Activated naive CD4-positive, alpha-beta T cell treated with anti-CD3 and anti-CD28 coated beads, Interleukin-2, amount 50 U/mL, for 72 hours (primary cell): Measurements from ENCODE around the gene HIPK2. TPM values are rescaled to one million over a fixed set of nuclear protein-coding genes. Genes with fewer than 3 reads are reported as not detected.
A peak's percentile ranks its signal among the peaks of the same experiment; 100 is the strongest.

Experiments used
- ATAC-seq, 2 donors: fragments of 150-1000 bp; cut with Tn5 transposase; 2 replicates each; pipeline ENCODE4 v1.10.0; 2021; ENCODE audit warnings: mild to moderate bottlenecking in 2 of 2, moderate library complexity in 2 of 2
- DNase-seq, 2 donors: peaks; one replicate each; pipeline ENCODE4 v3.0.0; 2021 to 2022; ENCODE audit warnings: low spot score in 2 of 2
- H3K27ac Mint-ChIP-seq, 2 donors: one replicate each; pipeline ENCODE4 v1.8.0; 2022; ENCODE audit warnings: mild to moderate bottlenecking in 2 of 2, mixed read lengths in 2 of 2
- H3K36me3 Mint-ChIP-seq, 2 donors: one replicate each; pipeline ENCODE4 v1.8.0; 2022; ENCODE audit warnings: mixed read lengths in 2 of 2
- H3K9me3 Mint-ChIP-seq, 2 donors: one replicate each; pipeline ENCODE4 v1.8.0; 2022; ENCODE audit warnings: mixed read lengths in 2 of 2
- total RNA-seq, 2 donors: library from RNA; stranded (reverse); gene quantifications; one replicate each; pipeline ENCODE4 v1.2.3, GENCODE V29; 2022

Gene HIPK2
- total RNA-seq, 2 donors from 2014 or later = 12.8 to 20.9 TPM

- ATAC-seq (no peak), DNase-seq (no peak)
- peak overlapping the region; percentile 92 to 93 for H3K27ac Mint-ChIP-seq
- H3K36me3 Mint-ChIP-seq = peaks cover 0 to 24% of the 10 kb centered on the region in 2 donors
- H3K9me3 Mint-ChIP-seq = no peaks in the 10 kb centered on the region
Measured at GRCh38 chr7:139769066-139769465, 8.7 kb downstream of the HIPK2 start.

GRCh38 chr7:139768249-139768824 lies 9.5 kb downstream of the HIPK2 start:
- Mint-ChIP-seq H3K36me3 (peaks cover 0 to 24% of the 10 kb centered on the region in 2 donors), H3K27ac (peak overlapping the region; percentile 92 to 93), H3K9me3 (no peaks in the 10 kb centered on the region)
- ATAC-seq (peak; percentile 28 to 37), DNase-seq (no peak)

GRCh38 chr7:139767561-139767982 lies 10.2 kb downstream of the HIPK2 start:
- DNase-seq (no peak), ATAC-seq (peak; percentile 61 to 75)
- H3K9me3 Mint-ChIP-seq = no peaks in the 10 kb centered on the region
- peak overlapping the region; percentile 92 to 93 for H3K27ac Mint-ChIP-seq
- peaks cover 0 to 30% of the 10 kb centered on the region in 2 donors for H3K36me3 Mint-ChIP-seq

DNA sequence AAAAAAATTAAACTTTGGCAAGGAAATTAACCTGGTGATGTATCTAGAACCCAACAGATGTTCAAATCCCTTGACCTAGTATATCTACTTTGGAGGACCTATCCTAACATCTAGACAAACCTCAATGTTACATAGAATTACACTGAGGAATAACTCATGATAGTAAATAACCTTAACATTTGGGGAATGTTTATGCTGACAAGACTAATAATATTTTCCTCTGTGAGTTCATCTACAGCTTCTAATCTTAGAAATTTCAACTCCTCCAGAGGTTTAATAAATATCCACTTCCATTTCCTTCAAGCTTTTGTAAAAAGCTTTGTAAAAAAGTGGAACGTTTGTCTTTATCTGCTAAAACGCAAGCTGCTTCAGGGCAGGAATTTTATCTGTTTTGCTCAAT lies 12.7 kb downstream of the HIPK2 start:
- H3K36me3 Mint-ChIP-seq = peaks cover 5 to 19% of the 10 kb centered on the region in 2 donors
- no peaks in the 10 kb centered on the region for H3K9me3 Mint-ChIP-seq
- DNase-seq (no peak), ATAC-seq (no peak)
- H3K27ac Mint-ChIP-seq = no peak overlapping the region

GRCh38 chr7:139763330-139763729 lies 14.5 kb downstream of the HIPK2 start:
- Mint-ChIP-seq H3K27ac (no peak overlapping the region), H3K9me3 (no peaks in the 10 kb centered on the region), H3K36me3 (peaks cover 5 to 9% of the 10 kb centered on the region in 2 donors)
- ATAC-seq = no peak
- no peak for DNase-seq

DNA sequence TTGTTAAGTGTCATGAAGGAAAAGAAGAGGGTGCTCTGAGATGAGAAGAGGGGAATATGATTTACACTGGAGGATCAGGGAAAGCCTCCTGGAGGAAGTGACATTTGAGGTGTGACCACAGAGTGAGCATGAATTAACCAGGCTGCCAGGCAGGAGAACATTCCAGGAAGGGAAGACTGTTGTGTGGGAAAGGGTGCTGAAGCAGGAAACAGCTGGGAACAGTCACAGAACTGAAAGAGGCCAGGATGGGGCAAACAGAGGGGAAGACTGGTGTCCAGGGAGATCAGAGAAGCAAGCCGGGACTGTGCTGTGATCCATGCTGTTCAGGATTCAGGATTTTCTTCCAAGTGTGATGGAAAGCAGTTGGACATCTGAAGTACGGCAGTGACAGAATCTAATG lies 14.9 kb downstream of the HIPK2 start:
- DNase-seq (no peak), ATAC-seq (no peak)
- H3K36me3 Mint-ChIP-seq = peaks cover 5 to 9% of the 10 kb centered on the region in 2 donors
- no peaks in the 10 kb centered on the region for H3K9me3 Mint-ChIP-seq
- H3K27ac Mint-ChIP-seq = no peak overlapping the region

DNA sequence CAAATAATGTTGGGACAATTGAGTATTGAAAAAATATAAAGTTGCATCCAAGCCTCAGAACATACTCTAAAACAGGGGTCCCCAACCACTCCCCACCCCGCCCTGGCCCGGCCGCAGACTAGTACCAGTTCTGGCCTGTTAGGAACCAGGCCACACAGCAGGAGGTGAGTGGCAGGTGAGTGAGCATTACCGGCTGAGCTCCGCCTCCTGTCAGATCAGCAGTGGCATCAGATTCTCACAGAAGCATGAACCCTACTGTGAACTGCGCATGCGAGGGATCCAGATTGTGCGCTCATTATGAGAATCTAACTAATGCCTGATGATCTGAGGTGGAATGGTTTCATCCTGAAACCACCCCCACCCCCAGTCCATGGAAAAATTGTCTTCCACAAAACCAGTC lies 19.4 kb downstream of the HIPK2 start:
- Mint-ChIP-seq H3K36me3 (peaks cover 9 to 20% of the 10 kb centered on the region in 2 donors), H3K9me3 (no peaks in the 10 kb centered on the region), H3K27ac (no peak overlapping the region)
- DNase-seq (no peak), ATAC-seq (no peak)

GRCh38 chr7:139757968-139758367 lies 19.8 kb downstream of the HIPK2 start:
- no peak overlapping the region for H3K27ac Mint-ChIP-seq
- H3K36me3 Mint-ChIP-seq = peaks cover 9 to 18% of the 10 kb centered on the region in 2 donors
- DNase-seq = no peak
- no peak for ATAC-seq
- H3K9me3 Mint-ChIP-seq = no peaks in the 10 kb centered on the region

GRCh38 chr7:139753693-139754111 lies 24.1 kb downstream of the HIPK2 start:
- no peaks in the 10 kb centered on the region for H3K9me3 Mint-ChIP-seq
- peaks cover 4 to 12% of the 10 kb centered on the region in 2 donors for H3K36me3 Mint-ChIP-seq
- DNase-seq (no peak), ATAC-seq (no peak)
- no peak overlapping the region for H3K27ac Mint-ChIP-seq

- DNase-seq (no peak), ATAC-seq (no peak)
- peaks cover 4 to 12% of the 10 kb centered on the region in 2 donors for H3K36me3 Mint-ChIP-seq
- no peak overlapping the region for H3K27ac Mint-ChIP-seq
- no peaks in the 10 kb centered on the region for H3K9me3 Mint-ChIP-seq
Measured at GRCh38 chr7:139753081-139753692, 24.6 kb downstream of the HIPK2 start.

DNA sequence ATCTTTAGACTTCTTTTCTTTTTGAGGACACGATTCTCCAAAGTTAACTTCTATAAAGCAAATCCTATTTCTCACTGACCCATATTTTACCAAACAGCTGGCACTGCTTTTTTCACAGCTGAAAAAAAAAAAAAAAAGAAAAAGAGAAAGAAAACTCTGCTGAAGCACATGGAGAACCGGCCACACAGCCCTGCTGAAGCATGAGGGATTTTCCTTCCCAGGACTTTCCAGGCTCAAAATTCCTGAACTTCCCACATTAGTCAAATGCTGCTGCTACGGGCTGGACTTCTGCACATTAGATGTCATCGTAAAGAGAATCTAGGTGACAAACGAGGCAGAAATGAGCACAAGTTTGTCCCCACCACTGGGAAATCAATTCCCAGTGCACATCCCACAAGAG lies 25.2 kb downstream of the HIPK2 start:
- no peak for DNase-seq
- no peak overlapping the region for H3K27ac Mint-ChIP-seq
- peaks cover 4 to 12% of the 10 kb centered on the region in 2 donors for H3K36me3 Mint-ChIP-seq
- ATAC-seq = no peak
- H3K9me3 Mint-ChIP-seq = no peaks in the 10 kb centered on the region

DNA sequence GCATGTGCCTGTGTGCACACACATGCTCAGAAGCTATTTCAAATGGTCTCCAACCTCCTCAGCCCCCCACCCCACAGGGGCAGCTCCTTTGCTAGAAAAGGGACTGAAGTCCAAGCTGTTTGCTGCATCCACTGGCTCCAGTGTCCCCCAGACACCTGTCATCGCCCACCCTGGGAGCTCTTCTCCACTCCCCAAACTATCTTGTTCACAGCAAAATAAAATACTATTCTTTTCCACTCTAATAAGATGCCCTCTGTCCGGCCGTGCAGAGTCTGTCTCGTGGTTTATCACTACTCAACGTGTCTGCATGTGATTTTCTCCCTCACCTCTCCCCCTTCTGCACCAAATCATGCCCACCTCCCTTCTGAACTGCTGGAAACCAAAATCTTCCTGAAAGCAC lies 25.6 kb downstream of the HIPK2 start:
- H3K27ac Mint-ChIP-seq = peak overlapping the region in 1 of 2 donors; percentile 5
- DNase-seq = no peak
- H3K36me3 Mint-ChIP-seq = peaks cover 4 to 12% of the 10 kb centered on the region in 2 donors
- ATAC-seq = no peak
- no peaks in the 10 kb centered on the region for H3K9me3 Mint-ChIP-seq

- ATAC-seq = no peak
- H3K27ac Mint-ChIP-seq = no peak overlapping the region
- H3K9me3 Mint-ChIP-seq = no peaks in the 10 kb centered on the region
- peaks cover 3 to 10% of the 10 kb centered on the region in 2 donors for H3K36me3 Mint-ChIP-seq
- DNase-seq = no peak
Measured at GRCh38 chr7:139750459-139751095, 27.2 kb downstream of the HIPK2 start.

DNA sequence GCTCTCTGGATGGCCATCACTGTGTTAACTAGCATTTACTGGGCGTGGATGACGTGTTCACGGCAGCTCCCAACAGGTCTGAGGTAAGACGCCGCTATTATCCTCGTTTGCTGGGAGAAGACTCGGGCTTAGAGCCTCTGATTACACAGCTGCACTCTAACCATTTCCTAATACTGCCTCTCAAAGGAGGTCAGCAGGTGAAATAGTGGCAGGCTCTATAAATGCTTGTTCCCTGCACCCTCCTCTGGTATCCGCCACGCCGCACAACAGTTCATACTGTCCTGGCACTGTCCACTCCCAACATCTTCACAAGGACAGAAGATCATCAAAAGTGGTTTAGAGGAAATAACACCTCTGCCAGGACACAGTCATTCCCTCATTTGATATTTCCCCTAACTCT lies 28.3 kb downstream of the HIPK2 start:
- no peak overlapping the region for H3K27ac Mint-ChIP-seq
- ATAC-seq = no peak
- DNase-seq = no peak
- peaks cover 0 to 6% of the 10 kb centered on the region in 2 donors for H3K36me3 Mint-ChIP-seq
- H3K9me3 Mint-ChIP-seq = no peaks in the 10 kb centered on the region

DNA sequence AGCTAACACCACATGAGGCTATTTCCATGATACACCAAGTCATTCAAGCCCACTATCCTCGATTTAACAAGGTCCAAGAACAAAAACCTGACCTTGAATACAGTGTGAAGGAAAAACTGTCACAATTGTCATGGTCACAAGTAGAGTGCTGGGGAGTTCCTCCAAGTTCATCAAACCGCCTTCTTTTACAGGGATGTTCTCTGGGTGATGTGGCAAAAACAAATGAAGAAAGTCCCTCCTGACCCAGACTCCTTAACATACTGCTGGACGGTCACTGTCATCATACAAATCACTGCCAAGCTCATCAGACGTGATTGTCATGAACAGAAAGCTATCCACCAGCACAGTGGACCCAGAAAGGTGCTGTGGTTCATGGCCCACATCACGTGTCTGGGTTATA lies 28.9 kb downstream of the HIPK2 start:
- no peak overlapping the region for H3K27ac Mint-ChIP-seq
- ATAC-seq = no peak
- DNase-seq = no peak
- peaks cover 0 to 1% of the 10 kb centered on the region in 2 donors for H3K36me3 Mint-ChIP-seq
- no peaks in the 10 kb centered on the region for H3K9me3 Mint-ChIP-seq

GRCh38 chr7:139748373-139748765 lies 29.4 kb downstream of the HIPK2 start:
- no peaks in the 10 kb centered on the region for H3K9me3 Mint-ChIP-seq
- H3K36me3 Mint-ChIP-seq = no peaks in the 10 kb centered on the region
- ATAC-seq = no peak
- H3K27ac Mint-ChIP-seq = no peak overlapping the region
- DNase-seq = no peak

- DNase-seq = no peak
- Mint-ChIP-seq H3K27ac (no peak overlapping the region), H3K36me3 (no peaks in the 10 kb centered on the region), H3K9me3 (no peaks in the 10 kb centered on the region)
- ATAC-seq = no peak
Measured at GRCh38 chr7:139747662-139748372, 30.0 kb downstream of the HIPK2 start.
